PC-9 (cell line): ENCODE results near the gene CFAP47.

Experiments
- CTCF ChIP-seq: fragments of 200-600 bp; sonication (generic); conservative IDR thresholded peaks from 2 replicates; pipeline ENCODE4 v1.6.1; 2017; ENCODE audit warnings: mixed run types, antibody characterized with exemption, mild to moderate bottlenecking, moderate library complexity
- EZH2 ChIP-seq: fragments of 200-600 bp; sonication (generic); IDR thresholded peaks from 2 replicates; pipeline ENCODE4 v1.8.0; 2017; ENCODE audit warnings: antibody characterized with exemption, low read depth

- TF ChIP-seq CTCF (no peak), EZH2 (no peak)
These were observed 438.3 kb downstream of the CFAP47 start for GRCh38 chrX:36357855-36358254.
